Activated CD4-positive, CD25-positive, alpha-beta regulatory T cell (primary cell): ENCODE data around the gene LRIG3.

ENCODE experiments used
- DNase-seq, 4 experiments: peaks; one replicate each; lab custom pipeline; 2025; lab: John Stamatoyannopoulos, UW

LRIG3 gene

GRCh38 chr12:58850826-58851225 lies 69.5 kb downstream of the LRIG3 start:
- DNase-seq = no peak

DNA sequence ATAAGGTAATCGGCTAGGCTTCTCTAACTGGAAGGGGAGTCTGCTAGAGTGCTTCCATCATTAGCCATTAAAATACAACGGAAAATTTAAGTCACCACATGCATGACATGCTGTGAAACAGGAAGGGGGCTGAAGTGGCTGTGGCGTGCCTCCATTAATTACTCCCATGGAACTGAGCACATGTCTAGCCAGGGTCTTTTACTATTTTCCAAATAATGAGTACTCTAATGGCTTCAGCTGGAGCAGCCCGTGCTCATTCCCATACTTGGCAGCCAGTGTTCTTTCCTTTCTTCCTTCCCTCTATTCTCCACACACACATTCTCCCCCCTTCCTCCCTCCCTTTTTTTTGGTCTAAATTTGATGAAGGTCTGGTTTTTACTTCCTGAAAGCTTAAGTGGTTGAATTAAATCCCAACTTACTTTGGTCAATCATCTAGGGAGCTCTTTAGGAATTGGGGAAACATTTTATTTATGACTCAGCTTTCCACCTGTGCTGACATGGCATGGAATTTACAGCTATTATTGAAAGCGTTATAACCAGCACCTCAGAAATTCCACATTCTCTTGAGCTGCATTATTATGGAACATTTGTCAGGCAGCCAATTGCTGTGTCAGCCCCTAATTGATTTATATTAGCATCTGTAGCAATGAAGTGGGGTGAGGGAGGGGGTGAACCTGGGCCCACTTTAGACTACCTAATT lies 72.3 kb downstream of the LRIG3 start:
- DNase-seq = no peak

GRCh38 chr12:58844161-58844560 lies 76.1 kb downstream of the LRIG3 start:
- no peak for DNase-seq

DNA sequence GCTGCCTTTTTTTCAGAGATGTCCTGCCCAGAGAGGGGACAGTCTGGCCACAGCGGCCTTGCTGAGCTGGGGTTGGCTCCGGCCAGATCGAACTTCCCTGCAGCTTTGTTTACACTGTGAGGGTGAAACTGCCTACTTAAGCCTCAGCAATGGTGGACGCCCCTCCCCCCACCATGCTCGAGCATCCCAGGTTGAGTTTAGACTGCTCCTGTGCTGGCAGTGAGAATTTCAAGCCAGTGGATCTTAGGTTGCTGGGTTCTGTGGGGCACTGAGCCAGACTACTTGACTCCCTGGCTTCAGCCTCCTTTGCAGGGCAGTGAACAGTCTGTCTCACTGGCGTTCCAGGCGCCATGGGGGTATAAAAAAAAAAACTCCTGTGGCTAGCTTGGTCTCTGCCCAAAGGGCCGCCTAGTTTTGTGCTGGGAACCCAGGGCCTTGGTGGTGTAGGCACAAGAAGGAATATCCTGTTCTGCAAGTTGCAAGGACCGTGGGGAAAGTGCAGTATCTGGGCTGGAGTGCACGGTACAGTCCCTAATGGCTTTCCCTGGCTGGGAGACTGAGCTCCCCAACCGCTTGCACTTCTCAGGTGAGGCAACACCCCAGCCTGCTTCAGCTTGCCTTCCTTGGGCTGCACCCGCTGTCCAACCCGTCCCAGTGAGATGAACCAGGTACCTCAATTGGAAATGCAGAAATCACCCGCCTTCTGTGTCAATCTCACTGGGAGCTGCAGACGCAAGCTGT lies 79.1 kb downstream of the LRIG3 start:
- no peak for DNase-seq

GRCh38 chr12:58833853-58834252 lies 86.5 kb downstream of the LRIG3 start:
- DNase-seq = no peak

- no peak for DNase-seq
Observed at GRCh38 chr12:58832920-58833319, 87.4 kb downstream of the LRIG3 start.
